SIG-M5 treated with dmso at 0.1 percent for 504 hours (cell line): ENCODE measurements around the gene GAD1.

Experiments used
- DNase-seq: peaks from one replicate; lab custom pipeline; 2025; ENCODE audit not compliant: unreplicated experiment; lab: John Stamatoyannopoulos, UW

The GAD1 gene

GRCh38 chr2:170817093-170818035 lies 677 bp downstream of the GAD1 start:
- DNase-seq = no peak

- no peak for DNase-seq
Observed at GRCh38 chr2:170818036-170818751, 1.5 kb downstream of the GAD1 start.

GRCh38 chr2:170818752-170819470 lies 2.2 kb downstream of the GAD1 start:
- no peak for DNase-seq

GRCh38 chr2:170819680-170820664 lies 3.3 kb downstream of the GAD1 start:
- no peak for DNase-seq

- DNase-seq = no peak
Observed at GRCh38 chr2:170820757-170821530, 4.3 kb downstream of the GAD1 start.

GRCh38 chr2:170821531-170822289 lies 5.0 kb downstream of the GAD1 start:
- no peak for DNase-seq

GRCh38 chr2:170822290-170823087 lies 5.8 kb downstream of the GAD1 start:
- DNase-seq = no peak

- no peak for DNase-seq
Observed at GRCh38 chr2:170823088-170823897, 6.6 kb downstream of the GAD1 start.

GRCh38 chr2:170823898-170824215 lies 7.2 kb downstream of the GAD1 start:
- DNase-seq = no peak

- DNase-seq = no peak
Observed at GRCh38 chr2:170824526-170825015, 7.9 kb downstream of the GAD1 start.

- no peak for DNase-seq
Observed at GRCh38 chr2:170827841-170828532, 11.3 kb downstream of the GAD1 start.

GRCh38 chr2:170828533-170828916 lies 11.8 kb downstream of the GAD1 start:
- DNase-seq = no peak

GRCh38 chr2:170829036-170829435 lies 12.3 kb downstream of the GAD1 start:
- no peak for DNase-seq

GRCh38 chr2:170830166-170830565 lies 13.5 kb downstream of the GAD1 start:
- DNase-seq = no peak

- no peak for DNase-seq
Observed at GRCh38 chr2:170831115-170831514, 14.4 kb downstream of the GAD1 start.

- DNase-seq = no peak
Observed at GRCh38 chr2:170836027-170836426, 19.3 kb downstream of the GAD1 start.
